Measurements from ENCODE around the gene ADA.

DNA sequence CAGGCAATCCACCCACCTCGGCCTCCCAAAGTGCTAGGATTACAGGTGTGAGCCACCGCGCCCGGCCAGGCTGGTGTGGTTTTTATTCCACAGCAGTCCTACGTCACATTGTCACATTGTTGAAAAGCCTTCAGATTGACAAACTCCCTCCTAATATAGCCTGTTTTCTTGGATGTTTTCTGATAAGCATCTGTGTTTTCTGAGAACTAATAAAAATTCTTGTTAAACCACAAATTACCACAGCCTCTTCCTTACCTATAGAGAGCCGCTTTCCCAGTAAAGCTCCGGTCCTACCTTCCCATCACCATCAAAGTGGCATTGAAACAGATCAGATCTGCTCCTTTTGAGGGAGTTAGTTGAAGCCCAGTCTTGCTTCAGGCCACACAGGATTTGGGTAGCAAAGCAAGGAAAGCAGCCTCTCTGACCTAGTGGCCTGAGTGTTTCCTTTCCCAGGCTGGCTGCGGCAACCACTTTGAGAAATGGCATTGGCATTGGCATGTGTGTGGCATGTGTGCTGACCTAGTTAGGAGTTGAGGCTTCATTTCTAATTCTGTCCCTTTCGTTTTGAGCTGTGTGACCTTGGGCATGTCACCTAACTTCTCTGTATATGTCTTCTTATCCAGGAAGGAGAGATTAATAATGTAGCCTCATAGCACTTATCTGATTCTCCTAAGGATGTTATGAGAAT lies 70.8 kb downstream of the ADA start:
- TF ChIP-seq, protein P1, sequence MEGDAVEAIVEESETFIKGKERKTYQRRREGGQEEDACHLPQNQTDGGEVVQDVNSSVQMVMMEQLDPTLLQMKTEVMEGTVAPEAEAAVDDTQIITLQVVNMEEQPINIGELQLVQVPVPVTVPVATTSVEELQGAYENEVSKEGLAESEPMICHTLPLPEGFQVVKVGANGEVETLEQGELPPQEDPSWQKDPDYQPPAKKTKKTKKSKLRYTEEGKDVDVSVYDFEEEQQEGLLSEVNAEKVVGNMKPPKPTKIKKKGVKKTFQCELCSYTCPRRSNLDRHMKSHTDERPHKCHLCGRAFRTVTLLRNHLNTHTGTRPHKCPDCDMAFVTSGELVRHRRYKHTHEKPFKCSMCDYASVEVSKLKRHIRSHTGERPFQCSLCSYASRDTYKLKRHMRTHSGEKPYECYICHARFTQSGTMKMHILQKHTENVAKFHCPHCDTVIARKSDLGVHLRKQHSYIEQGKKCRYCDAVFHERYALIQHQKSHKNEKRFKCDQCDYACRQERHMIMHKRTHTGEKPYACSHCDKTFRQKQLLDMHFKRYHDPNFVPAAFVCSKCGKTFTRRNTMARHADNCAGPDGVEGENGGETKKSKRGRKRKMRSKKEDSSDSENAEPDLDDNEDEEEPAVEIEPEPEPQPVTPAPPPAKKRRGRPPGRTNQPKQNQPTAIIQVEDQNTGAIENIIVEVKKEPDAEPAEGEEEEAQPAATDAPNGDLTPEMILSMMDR (IDR thresholded peaks at IDR 0.05; ENCODE audit: insufficient read depth, low read length) = no peak
- no peak for TF ChIP-seq POLR2AphosphoS5 (IDR thresholded peaks at IDR 0.05; ENCODE audit: low read depth)
- no peak for TF ChIP-seq GABPA (IDR thresholded peaks at IDR 0.05; ENCODE audit: low read depth)
